NCI-H345 (cell line): ENCODE data around the gene NUDT1.
"Not testable (repeated sequence)": the region's sequence is repeated elsewhere in the genome, so short reads cannot be mapped to it uniquely, and the experiment has no call there.

Experiments
- DNase-seq: peaks from one replicate; lab custom pipeline; 2025; lab: John Stamatoyannopoulos, UW

Gene NUDT1

GRCh38 chr7:2269089-2269990 is 27.3 kb downstream of the NUDT1 start:
- DNase-seq = not testable (repeated sequence)

- DNase-seq = no peak
These were observed 28.0 kb downstream of the NUDT1 start for GRCh38 chr7:2269991-2270460.

- DNase-seq = no peak
These were observed 28.5 kb downstream of the NUDT1 start for GRCh38 chr7:2270495-2270894.

- DNase-seq = no peak
These were observed 29.4 kb downstream of the NUDT1 start for GRCh38 chr7:2271273-2272026.

GRCh38 chr7:2272031-2272430 is 30.0 kb downstream of the NUDT1 start:
- no peak for DNase-seq

GRCh38 chr7:2273866-2274265 is 31.8 kb downstream of the NUDT1 start:
- DNase-seq = no peak

- no peak for DNase-seq
These were observed 32.6 kb downstream of the NUDT1 start for GRCh38 chr7:2274666-2275065.

- DNase-seq = no peak
These were observed 33.1 kb downstream of the NUDT1 start for GRCh38 chr7:2275101-2275500.

- DNase-seq = no peak
These were observed 34.1 kb downstream of the NUDT1 start for GRCh38 chr7:2276107-2276506.

GRCh38 chr7:2278026-2278425 is 36.0 kb downstream of the NUDT1 start:
- DNase-seq = no peak

- no peak for DNase-seq
These were observed 37.9 kb downstream of the NUDT1 start for GRCh38 chr7:2279896-2280295.

GRCh38 chr7:2280424-2280823 is 38.4 kb downstream of the NUDT1 start:
- no peak for DNase-seq

GRCh38 chr7:2281541-2281940 is 39.5 kb downstream of the NUDT1 start:
- no peak for DNase-seq

GRCh38 chr7:2282185-2282751 is 40.2 kb downstream of the NUDT1 start:
- DNase-seq = no peak

- DNase-seq = no peak
These were observed 41.0 kb downstream of the NUDT1 start for GRCh38 chr7:2283074-2283473.

- DNase-seq = no peak
These were observed 45.7 kb downstream of the NUDT1 start for GRCh38 chr7:2287745-2288144.

- DNase-seq = no peak
These were observed 46.5 kb downstream of the NUDT1 start for GRCh38 chr7:2288503-2288902.

GRCh38 chr7:2289111-2289586 is 47.1 kb downstream of the NUDT1 start:
- no peak for DNase-seq

GRCh38 chr7:2289621-2290020 is 47.6 kb downstream of the NUDT1 start:
- DNase-seq = no peak

GRCh38 chr7:2290877-2291276 is 48.9 kb downstream of the NUDT1 start:
- no peak for DNase-seq

- no peak for DNase-seq
These were observed 54.1 kb downstream of the NUDT1 start for GRCh38 chr7:2295936-2296620.

GRCh38 chr7:2296832-2297231 is 54.8 kb downstream of the NUDT1 start:
- DNase-seq = no peak
